Activated gamma-delta T cell treated with Interleukin-2 at 50 U/mL for 16 hours (primary cell): Measurements from ENCODE around the gene KCNK3.
"Not testable (repeated sequence)": the region's sequence is repeated elsewhere in the genome, so short reads cannot be mapped to it uniquely, and the experiment has no call there.

Experiments used
- DNase-seq: peaks from one replicate; pipeline ENCODE4 v3.0.0-alpha.2; 2020

KCNK3 gene

DNA sequence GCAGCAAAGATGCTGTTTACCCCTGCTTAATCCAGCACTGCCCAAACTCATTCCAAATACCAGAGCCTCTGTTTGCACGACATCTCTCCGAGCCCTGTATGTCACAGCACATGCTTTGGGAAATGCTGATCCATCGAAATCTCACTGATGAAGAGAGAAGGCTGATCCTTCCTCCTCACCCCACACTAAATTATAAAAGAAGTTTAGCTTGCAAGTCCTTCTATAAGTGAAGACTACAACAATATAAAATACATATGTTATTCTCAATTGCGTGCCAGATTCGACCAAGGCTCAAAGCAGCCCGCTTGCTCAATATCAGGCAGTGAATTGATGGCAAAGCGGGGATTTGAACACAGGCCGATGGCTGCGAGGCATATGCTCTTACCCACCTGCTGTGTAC lies 40.9 kb downstream of the KCNK3 start:
- no peak for DNase-seq

GRCh38 chr2:26735097-26735496 lies 42.6 kb downstream of the KCNK3 start:
- DNase-seq, result no peak

GRCh38 chr2:26735883-26736588 lies 43.5 kb downstream of the KCNK3 start:
- DNase-seq, result no peak

DNA sequence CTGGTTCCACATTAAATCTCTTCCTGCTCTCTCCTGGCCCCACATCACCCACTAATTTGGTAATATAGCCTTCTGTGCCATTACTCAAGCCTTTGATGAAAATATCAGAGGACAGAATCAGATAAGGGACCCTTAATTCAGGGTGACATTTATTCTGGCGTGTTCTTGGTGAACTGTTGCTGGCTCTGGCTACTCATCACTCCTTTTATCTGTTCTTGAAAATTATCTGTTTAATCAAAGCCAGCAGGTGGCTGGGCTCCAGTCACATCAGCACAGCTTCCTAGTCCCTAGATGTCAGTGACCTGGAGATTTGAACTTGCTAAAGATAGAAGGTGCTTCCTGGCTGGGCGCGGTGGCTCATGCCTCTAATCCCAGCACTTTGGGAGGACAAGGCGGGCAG lies 44.7 kb downstream of the KCNK3 start:
- DNase-seq, result no peak

DNA sequence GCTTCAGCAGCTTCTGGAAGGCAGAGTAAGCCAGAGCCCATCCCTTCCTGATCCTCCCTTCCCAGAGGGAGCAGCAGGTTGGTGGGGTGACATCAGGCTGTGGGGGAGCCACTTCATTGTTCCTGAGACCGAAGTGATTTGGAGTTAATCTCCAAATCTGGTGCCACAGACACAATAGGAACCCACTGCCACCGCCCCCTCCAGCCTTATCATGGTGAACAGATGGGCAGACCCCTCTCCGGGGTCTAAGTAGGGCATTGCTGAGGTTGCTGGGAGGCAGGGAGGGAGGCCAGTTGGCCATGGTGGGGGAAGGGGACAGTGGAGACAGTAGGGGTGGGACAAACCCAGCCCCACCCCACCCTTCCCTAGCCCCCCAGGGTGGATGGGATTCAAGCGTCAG lies 46.0 kb downstream of the KCNK3 start:
- DNase-seq, result no peak

DNA sequence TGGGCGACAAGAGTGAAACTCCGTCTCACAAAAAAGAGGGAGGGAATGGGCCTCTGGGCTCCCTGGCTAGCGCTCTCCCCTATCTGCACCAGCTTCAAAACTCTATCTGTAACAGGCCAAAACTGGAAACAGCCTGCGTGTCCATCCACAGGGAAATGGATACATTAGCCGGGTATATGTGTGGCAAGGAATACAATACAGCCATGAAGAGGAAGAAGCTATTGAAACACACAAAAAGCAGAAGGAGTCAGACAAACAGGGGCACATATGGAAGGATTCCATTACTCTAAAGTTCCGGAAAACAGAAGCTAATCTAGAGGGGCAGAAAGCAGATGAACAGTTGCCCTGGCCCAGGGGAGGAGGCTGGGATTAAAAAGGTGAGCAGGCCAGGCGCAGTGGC lies 47.0 kb downstream of the KCNK3 start:
- DNase-seq, result no peak

- DNase-seq, result no peak
Observed at GRCh38 chr2:26740346-26740745, 47.8 kb downstream of the KCNK3 start.

DNA sequence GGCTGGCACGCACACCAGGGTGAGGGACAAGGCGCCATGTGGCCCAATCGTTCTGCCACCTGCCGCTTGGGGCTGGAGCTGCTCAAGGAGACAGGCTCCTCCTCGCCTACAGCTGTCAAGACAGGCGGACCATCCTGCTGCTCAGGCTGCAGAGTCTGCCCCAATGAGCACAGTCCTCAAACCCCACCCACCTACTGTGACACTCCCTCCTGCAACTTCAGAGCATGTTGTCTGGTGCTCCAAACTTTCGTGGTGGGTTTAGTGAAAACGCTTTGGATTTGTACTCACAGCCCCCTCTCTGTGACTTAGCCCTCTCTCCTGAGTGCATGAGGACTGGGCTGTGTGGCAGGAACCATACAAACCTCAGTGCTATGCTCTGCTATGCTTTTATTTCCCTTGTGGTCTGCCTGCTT lies 48.4 kb downstream of the KCNK3 start:
- DNase-seq, result no peak

- DNase-seq, result no peak
Observed at GRCh38 chr2:26742048-26742770, 49.7 kb downstream of the KCNK3 start.

GRCh38 chr2:26743852-26744251 lies 51.3 kb downstream of the KCNK3 start:
- no peak for DNase-seq

DNA sequence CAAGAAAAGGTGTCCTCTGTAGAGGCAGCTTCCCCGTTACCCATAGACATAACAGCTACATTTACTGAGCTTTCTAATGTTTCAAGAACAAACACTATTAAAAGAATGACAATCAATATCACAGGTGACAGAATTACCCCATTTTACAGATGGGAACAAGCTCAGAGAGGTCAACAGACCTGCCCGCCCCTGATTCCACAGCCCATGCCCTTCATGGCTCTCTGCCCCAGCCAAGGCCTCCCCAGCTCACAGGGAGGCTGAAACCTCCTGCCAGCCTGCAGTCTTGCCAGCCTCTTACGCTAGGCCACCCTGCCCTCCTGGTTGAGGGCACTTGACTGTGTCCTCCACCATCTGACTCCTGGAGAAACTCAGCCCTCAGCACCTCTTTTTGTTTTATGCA lies 52.4 kb downstream of the KCNK3 start:
- no peak for DNase-seq

DNA sequence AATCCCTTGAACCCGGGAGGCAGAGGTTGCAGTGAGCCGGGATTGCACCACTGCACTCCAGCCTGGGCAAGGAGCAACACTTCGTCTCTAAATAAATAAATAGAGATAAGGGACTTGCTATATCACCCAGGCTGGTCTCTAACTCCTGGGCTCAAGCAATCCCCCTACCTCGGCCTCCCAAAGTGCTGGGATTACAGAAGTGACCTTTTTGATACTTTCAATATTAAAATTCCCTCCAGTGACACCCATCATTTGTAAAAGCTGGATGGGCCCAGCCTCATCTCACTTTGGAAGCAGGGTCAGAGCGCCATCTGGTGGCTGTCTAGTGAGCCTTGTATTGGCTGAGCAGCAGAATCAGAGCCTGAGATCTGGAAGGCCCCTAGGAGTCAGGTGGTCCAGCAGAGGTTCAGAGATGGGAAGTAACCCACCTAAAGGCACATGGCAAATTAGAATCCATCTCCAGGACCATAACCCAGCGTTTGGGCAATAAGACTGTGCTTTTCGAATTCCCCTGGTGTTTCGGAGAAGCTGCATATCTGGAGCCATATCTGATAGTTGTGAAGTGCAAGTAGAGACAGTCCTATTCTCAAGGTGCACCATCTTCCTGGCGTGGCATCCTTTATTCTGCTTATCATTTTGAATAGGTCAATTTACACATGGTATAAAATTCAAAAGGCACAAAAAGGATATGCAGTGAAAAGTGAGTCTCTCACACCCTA lies 53.2 kb downstream of the KCNK3 start:
- DNase-seq, result peak; percentile 77

GRCh38 chr2:26746934-26747333 lies 54.4 kb downstream of the KCNK3 start:
- no peak for DNase-seq

DNA sequence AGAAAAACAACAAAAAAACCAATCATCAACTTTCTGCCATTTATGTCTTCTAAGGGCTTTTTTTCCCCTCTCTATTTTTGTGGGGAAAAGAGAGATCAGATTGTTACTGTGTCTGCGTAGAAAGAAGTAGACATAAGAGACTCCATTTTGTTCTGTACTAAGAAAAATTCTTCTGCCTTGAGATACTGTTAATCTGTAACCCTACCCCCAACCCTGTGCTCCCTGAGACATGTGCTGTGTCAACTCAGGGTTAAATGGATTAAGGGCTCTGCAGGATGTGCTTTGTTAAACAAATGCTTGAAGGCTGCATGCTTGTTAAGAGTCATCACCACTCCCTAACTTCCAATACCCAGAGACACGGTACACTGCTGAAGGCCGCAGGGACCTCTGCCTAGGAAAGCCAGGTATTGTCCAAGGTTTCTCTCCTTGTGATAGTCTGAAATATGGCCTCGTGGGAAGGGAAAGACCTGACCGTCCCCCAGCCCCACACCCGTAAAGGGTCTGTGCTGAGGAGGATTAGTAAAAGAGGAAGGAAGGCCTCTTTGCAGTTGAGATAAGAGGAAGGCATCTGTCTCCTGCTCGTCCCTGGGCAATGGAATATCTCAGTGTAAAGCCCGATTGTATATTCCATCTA lies 57.4 kb downstream of the KCNK3 start:
- DNase-seq, result not testable (repeated sequence)

DNA sequence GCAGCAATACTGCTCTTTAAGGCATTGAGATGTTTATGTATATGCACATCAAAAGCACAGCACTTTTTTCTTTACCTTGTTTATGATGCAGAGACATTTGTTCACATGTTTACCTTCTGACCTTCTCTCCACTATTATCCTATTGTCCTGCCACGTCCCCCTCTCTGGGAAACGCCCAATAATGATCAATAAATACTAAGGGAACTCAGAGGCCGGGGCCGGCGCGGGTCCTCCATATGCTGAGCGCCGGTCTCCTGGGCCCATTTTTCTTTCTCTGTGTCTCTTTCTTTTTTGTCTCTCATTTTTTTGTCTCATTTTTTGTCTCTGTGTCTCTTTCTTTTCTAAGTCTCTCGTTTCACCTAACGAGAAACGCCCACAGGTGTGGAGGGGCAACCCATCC lies 57.9 kb downstream of the KCNK3 start:
- not testable (repeated sequence) for DNase-seq

GRCh38 chr2:26752656-26753055 lies 60.1 kb downstream of the KCNK3 start:
- DNase-seq, result no peak

GRCh38 chr2:26754539-26754938 lies 62.0 kb downstream of the KCNK3 start:
- no peak for DNase-seq

GRCh38 chr2:26754972-26755670 lies 62.6 kb downstream of the KCNK3 start:
- DNase-seq, result no peak

DNA sequence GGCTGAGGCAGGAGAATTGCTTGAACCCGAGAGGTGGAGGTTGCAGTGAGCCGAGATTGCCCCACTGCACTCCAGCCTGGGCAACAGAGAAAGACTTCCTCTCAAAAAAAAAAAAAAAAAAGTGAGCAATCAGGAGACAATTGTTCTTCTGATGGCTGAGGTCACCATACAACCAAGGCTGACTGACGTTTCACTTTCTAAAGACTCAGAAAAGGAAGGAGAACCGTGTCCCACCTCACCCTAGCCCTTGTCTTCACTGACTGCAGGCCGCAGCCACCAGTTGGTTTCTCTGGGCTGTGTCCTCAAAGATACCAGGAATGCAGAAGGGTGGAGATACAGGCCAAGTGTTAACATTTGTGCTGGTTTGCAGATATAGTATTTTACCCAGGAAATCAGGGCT lies 63.8 kb downstream of the KCNK3 start:
- DNase-seq, result no peak

DNA sequence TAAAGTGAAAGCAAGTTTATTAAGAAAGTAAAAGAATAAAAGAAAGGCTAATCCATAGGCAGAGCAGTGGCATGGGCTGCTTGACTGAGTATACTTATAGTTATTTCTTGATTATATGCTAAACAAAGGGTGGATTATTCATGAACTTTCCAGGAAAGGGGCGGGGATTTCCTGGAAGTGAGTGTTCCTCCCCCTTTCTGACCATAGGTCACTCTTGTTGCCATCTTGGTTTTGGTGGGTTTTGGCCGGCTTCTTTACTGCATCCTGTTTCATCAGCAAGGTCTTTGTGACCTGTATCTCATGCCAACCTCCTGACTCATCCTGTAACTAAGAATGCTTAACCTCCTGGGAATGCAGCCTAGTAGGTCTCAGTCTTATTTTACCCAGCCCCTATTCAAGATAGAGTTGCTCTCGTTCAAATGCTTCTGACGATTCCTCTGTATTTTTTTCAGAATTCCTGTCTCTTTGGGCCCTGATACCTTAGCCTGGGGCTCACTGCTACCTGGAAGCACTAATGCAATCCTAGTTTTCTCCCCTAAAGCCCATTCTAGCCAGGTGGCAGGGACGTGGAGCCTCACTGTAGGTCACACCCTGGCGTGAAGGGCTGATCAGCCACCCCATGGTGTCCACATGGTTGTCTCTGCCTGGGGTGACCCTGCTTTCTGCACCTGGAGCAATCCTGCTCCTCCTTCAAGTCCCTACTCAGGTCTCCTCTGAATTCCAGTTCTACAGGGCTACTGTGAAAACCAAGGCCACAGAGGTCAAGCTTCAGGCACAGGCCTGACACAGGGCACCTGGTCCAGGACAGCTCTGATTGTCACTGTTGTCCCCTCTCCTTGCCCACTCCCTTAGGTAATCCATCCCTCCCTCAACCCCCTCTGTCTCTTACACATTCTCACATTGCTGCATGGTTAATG lies 65.6 kb downstream of the KCNK3 start:
- DNase-seq, result no peak

GRCh38 chr2:26758790-26759321 lies 66.3 kb downstream of the KCNK3 start:
- no peak for DNase-seq
